COLO829 (cell line): Measurements from ENCODE around the gene PREP.
"Not testable (repeated sequence)": the region's sequence is repeated elsewhere in the genome, so short reads cannot be mapped to it uniquely, and the experiment has no call there.

Experiments
- DNase-seq: peaks from one replicate; pipeline ENCODE4 v3.0.0; 2012; ENCODE audit warnings: low spot score

The PREP gene

GRCh38 chr6:105270511-105270910 lies 132.4 kb downstream of the PREP start:
- DNase-seq: no peak

- no peak for DNase-seq
These were observed 133.5 kb downstream of the PREP start for GRCh38 chr6:105269390-105269789.

- DNase-seq: no peak
These were observed 138.9 kb downstream of the PREP start for GRCh38 chr6:105263685-105264610.

- no peak for DNase-seq
These were observed 142.7 kb downstream of the PREP start for GRCh38 chr6:105259913-105260889.

- DNase-seq: no peak
These were observed 144.1 kb downstream of the PREP start for GRCh38 chr6:105258816-105259215.

- no peak for DNase-seq
These were observed 145.5 kb downstream of the PREP start for GRCh38 chr6:105257340-105257739.

- DNase-seq: no peak
These were observed 146.3 kb downstream of the PREP start for GRCh38 chr6:105256619-105257018.

GRCh38 chr6:105253787-105254186 lies 149.1 kb downstream of the PREP start:
- DNase-seq: no peak

- DNase-seq: no peak
These were observed 151.2 kb downstream of the PREP start for GRCh38 chr6:105251689-105252088.

- no peak for DNase-seq
These were observed 152.3 kb downstream of the PREP start for GRCh38 chr6:105250533-105250932.

GRCh38 chr6:105243487-105243886 lies 159.4 kb downstream of the PREP start:
- no peak for DNase-seq

GRCh38 chr6:105235155-105235554 lies 167.7 kb downstream of the PREP start:
- no peak for DNase-seq

- not testable (repeated sequence) for DNase-seq
These were observed 171.1 kb downstream of the PREP start for GRCh38 chr6:105231771-105232170.
